Epithelial cell of esophagus (primary cell): ENCODE results near the gene MANSC1.

Experiments used
- DNase-seq: peaks from one replicate; pipeline ENCODE4 v3.0.0; 2010; ENCODE audit warnings: low read depth
- H3K4me3 ChIP-seq: 2 replicates; pipeline ENCODE4 v1.5.1; 2011; ENCODE audit warnings: mild to moderate bottlenecking, low read length, control low read depth
- CTCF ChIP-seq: IDR thresholded peaks from 2 replicates; pipeline ENCODE4 v1.5.1; 2011; ENCODE audit warnings: low read depth, mild to moderate bottlenecking, low read length, control low read depth, inconsistent platforms; ENCODE audit not compliant: insufficient read depth; ENCODE audit errors: missing control alignments

Gene MANSC1

GRCh38 chr12:12349711-12350665 is at the start of gene MANSC1:
Gene MANSC1, minus strand, starts transcription at chr12:12350242. Its CDS starts 6,928 bp downstream, at chr12:12343314.
- peak; percentile 31 for TF ChIP-seq CTCF
- H3K4me3 ChIP-seq = peak within 1 kb of the TSS; percentile 67
- DNase-seq = peak; percentile 58

DNA sequence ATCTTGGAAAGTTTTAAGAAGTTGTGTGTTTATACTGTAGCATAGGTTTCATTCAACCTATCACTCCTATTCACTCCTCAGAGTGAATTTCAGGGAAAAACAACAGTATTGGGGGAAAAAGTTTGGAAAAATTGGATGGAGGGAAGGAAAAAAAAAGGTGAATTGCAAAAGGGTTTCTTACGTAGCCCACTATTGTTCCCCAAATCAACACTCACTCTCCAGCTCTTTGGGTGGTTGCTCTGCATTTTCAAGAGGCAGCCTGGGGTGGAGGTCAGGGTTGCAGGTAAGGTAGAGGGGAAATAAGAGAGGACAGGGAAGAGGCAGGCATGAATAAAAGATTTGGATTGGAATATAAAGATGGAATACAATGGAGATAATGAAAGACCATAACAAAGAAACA is 49.1 kb upstream of the MANSC1 start:
- no peak overlapping the region for H3K4me3 ChIP-seq
- DNase-seq = no peak
- TF ChIP-seq CTCF = no peak

DNA sequence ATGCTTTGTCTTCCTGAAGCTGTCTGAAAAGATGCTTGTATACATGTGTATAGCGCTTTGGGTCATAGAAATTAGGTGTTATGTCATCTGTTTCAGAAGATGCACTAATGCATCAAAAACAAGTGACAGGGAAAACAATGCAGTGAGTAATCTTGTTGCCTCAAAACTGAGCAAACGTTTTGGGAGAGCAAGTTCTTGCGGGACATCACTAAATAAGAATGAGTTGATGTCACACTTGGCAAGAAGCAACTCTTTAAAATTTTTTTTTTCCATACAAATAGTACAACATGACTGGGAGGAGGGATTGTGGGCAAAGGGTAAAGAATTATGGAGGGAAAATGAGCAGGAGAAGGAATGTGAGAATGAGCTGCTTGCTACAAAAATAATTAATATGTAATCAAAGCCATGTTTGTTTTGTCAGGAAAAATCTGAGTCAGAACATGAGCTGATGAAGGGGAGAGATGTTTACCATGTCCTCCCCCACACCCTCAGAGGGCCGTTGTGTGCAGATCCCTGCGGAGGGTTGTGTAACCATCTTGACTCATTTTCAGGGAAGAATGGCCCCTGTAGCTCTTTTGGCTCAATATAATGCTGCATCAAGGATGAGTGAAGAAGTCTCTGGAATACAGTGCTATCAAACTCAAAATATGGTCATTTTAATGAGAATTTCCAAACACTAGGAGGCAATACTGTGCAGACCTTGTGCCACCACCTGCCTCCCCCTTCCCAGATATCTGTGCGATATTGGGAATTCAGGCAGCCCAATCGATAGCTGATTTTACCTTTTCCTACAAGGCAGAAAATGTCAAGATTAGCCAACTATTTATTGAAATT is 48.2 kb upstream of the MANSC1 start:
- no peak overlapping the region for H3K4me3 ChIP-seq
- TF ChIP-seq CTCF = no peak
- peak; percentile 98 for DNase-seq

DNA sequence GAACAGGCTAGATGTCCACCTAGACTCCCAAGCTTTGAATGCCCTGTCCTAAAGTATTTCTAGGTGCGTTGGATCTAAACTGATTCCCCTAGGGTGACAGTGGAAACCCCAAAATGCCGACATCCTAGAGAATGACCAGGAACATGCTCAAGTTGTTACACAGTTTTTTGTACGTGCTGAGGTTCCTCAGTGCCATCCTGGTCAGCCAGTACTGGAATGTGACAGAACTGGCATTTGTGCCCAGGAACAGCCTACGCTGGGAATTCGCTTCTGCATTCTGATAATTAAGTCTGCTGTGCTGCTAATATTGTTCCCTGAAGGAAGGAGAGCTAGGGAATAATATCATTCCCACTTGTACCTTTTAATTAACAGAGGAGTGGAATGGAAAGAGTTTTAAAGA is 47.1 kb upstream of the MANSC1 start:
- DNase-seq = no peak
- no peak overlapping the region for H3K4me3 ChIP-seq
- no peak for TF ChIP-seq CTCF

DNA sequence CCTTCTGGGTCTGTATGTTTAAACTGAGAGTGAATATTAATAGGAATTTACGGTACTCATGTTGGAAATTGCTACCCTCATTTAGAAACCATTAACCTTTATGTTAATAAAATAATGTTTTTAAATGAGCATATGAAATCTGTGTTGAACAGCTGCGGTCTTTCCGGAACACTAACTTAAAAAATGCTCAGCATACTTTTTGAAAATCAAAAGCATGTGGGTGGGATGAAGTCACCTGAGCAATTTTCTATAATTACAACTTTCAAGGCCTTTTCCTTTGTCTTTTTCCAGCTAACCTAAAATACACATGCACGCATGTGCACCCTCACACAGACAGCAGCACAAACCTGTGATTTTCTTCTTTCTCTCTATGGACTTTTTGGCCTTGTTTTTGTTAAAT is 46.7 kb upstream of the MANSC1 start:
- DNase-seq = no peak
- no peak overlapping the region for H3K4me3 ChIP-seq
- TF ChIP-seq CTCF = no peak

DNA sequence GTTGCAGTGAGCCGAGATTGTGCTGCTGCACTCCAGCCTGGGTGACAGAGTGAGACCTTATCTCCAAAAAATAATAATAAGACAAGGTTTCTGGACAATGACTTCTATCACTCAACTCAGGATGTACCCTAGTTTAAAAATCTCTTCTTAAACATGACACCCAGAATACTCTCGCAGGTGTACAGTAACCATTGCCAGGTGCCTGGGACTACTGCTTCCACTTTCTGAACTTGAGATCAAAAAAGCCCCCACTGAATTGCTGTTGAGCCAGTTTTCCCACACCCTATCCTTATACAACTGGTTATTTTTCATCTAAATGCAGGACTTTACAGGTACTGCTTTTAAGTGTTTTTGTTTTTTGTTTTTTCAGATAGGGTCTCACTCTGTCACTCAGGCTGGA is 43.1 kb upstream of the MANSC1 start:
- DNase-seq = no peak
- no peak for TF ChIP-seq CTCF
- no peak overlapping the region for H3K4me3 ChIP-seq
